ENCODE measurements around the gene DISC1.
A peak's percentile ranks its signal among the peaks of the same experiment; 100 is the strongest.
"Not testable (repeated sequence)": the region's sequence is repeated elsewhere in the genome, so short reads cannot be mapped to it uniquely, and the experiment has no call there.

The DISC1 gene

DNA sequence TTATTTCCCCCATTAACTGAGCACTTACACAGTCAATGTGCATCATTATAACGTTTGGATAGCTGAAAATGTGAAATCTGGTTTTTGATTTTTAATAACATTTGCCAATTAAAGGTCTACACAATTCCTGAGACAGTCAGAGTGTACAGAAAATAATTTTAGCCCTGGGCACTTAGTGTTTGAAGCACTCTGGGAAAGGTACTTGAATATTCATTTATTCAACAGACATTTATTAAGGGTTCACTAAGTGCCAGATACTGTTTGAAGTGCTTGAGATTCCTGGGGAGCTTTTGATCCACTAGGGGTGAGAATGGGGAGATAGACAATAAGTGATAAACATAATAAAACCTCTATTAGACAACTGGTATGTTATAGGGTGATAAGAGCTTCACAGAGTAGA, 141.8 kb downstream of the DISC1 start:
- DNase-seq (ENCODE audit: low read depth, low spot score) = no peak

DNA sequence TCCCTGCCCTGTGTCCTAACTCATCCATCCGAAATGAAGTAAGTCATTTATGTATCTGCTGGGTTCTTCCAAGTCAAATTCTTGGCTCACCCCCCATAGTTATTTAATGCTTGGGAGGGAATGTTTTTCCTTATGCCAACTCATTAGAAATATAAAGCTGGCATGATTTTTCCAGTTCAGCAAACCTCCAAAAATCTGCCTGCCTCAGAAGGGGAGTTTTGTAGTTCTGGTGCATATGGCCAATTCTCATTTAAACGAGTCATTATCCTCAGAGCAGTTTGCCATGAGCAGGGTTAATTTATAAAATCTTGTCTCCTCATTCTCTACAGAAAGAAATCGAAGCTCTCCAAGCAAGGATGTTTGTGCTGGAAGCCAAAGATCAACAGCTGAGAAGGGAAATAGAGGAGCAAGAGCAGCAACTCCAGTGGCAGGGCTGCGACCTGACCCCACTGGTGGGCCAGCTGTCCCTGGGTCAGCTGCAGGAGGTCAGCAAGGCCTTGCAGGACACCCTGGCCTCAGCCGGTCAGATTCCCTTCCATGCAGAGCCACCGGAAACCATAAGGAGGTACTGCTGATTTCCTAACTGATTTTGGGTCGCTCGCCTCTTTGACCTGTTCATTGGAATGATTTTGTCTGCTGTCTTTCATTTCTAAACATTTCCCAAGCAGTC, 144.1 kb downstream of the DISC1 start:
- DNase-seq (ENCODE audit: low read depth, low spot score) = no peak

- DNase-seq (ENCODE audit: low read depth, low spot score) = no peak
Measured at GRCh38 chr1:231774719-231775335, 148.2 kb downstream of the DISC1 start.

- DNase-seq (ENCODE audit: low read depth, low spot score) = no peak
Measured at GRCh38 chr1:231776010-231776756, 149.6 kb downstream of the DISC1 start.

- DNase-seq (ENCODE audit: low read depth, low spot score) = no peak
Measured at GRCh38 chr1:231776757-231777062, 150.1 kb downstream of the DISC1 start.

- DNase-seq (ENCODE audit: low read depth, low spot score) = no peak
Measured at GRCh38 chr1:231778009-231778719, 151.6 kb downstream of the DISC1 start.

- no peak for DNase-seq (ENCODE audit: low read depth, low spot score)
Measured at GRCh38 chr1:231779081-231779480, 152.5 kb downstream of the DISC1 start.

DNA sequence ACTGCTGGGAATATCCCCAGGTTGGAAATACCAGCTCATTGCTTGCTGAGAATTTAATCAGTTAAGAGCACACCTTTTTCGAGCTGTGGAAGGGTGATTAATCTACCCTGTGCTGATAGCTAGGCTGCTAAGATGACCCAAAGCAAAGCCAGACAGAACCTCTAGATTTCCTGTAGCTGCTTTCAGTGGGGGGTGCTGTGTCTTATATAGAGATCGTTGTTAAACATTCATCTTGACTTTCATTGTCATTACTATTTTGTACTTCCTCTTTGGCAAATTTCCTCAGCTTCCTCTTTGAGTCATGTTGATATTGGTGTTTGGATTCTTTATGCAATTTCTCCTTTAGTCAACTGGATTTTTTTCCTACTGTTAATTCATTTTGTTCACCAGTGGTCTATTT, 155.3 kb downstream of the DISC1 start:
- DNase-seq (ENCODE audit: low read depth, low spot score) = no peak

DNA sequence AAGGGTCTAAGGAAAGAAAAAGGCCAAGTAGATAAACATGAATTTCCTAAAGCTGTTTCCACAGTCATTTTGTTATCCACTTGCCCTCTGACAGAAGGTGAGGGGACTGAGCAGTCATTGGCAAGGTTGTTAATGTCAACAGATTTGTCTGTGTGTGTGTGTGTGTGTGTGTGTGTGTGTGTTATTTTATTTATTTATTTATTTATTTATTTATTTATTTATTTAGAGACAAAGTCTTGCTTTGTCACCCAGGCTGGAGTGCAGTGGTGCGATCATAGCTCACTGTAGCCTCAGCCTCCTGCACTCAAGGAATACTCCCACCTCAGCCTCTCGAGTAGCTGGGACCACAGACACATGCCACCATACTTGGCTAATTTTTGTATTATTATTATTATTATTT, 158.5 kb downstream of the DISC1 start:
- DNase-seq (ENCODE audit: low read depth, low spot score) = not testable (repeated sequence)

DNA sequence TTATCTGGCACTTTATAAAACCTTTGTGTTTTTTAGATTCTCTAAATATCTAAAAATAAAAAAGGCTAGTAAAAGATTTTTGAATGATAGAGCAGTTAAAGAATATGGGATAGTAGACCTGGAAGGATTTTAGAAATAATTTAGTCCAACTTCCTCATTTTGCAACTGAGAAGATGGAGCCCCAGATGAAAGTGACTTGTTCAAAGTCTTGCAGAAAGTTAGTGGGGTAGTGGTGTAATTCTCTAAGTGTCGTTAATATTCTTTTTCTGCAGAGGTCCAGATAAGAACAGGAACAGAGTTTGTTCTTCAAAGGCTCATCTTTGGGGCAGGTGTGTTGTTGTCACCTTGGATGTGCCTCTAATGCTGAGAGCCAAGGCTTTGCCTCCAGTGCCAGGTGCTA, 159.5 kb downstream of the DISC1 start:
- DNase-seq (ENCODE audit: low read depth, low spot score) = no peak

DNA sequence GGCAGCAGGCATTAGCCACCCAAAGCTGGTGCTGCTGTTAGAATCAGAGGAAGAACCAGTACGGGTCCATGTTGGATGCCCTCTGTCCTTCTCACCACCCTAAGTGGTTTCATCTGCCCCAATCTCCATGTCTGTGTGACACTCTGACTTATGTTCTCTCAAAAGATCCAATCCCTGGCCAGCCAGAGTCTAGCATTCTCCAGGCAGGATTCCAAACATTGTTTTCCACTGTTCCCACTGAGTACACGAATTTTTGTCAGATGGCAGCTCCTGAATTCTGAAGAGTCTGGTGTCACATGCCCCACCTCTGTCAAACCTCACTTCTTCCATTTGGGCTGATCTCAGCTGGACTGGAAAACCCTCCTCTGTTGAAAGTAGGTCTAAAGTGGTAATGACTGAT, 166.0 kb downstream of the DISC1 start:
- DNase-seq (ENCODE audit: low read depth, low spot score) = no peak

DNA sequence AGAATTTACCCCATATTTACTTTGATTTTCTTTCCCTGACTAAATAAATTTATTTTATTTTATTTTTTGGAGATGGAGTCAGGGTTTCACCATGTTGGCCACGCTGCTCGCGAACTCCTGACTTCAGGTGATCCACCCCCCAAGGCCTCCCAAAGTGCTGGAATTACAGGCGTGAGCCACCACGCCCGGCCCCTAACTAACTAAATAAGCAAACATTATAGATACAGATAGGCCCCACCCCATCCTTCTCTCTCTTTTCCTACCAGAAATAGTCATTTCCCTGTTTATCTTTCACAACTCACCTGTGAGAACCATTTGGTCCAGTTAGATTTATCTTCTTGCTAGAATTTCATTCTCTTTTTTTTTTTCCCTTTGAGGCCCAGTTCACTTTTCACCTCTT, 167.3 kb downstream of the DISC1 start:
- no peak for DNase-seq (ENCODE audit: low read depth, low spot score)

DNA sequence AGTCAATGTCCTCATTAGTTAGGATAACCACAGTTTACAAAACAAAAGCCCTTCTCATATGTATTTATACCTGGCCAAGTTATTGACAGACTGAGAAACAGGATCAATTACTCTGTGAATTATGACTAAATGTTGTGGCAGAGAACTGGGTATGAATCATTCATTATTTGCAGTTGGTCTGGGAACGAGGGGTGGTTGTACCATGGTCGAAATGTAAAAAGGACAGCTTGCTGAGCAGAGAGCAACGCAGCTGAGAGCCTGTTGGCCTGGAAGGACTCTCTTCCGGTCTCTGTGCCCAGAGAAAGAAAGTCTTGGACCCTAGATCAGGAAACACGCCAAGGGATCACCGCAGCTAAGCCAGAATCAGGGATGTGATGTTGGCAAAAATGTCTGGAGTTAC, 169.6 kb downstream of the DISC1 start:
- DNase-seq (ENCODE audit: low read depth, low spot score) = no peak

- no peak for DNase-seq (ENCODE audit: low read depth, low spot score)
Measured at GRCh38 chr1:231799363-231799986, 172.9 kb downstream of the DISC1 start.

DNA sequence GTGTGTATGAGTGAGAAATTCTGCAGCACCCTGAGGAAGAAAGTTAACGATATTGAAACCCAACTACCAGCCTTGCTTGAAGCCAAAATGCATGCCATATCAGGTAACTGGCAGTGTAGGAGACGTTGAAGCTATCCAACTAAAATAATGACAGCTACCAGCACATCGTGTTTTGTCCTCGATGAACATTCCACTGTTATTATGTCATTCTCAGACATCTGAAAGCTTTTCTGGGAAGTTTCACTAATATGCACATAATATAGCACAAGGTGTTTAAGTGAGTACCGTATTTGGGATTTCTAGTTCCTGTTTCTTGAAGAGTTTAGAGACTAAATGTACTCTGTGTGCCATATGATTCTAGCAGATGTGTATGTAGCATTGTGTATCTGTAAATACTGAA, 173.5 kb downstream of the DISC1 start:
- no peak for DNase-seq (ENCODE audit: low read depth, low spot score)

- no peak for DNase-seq (ENCODE audit: low read depth, low spot score)
Measured at GRCh38 chr1:231801042-231801585, 174.5 kb downstream of the DISC1 start.

- no peak for DNase-seq (ENCODE audit: low read depth, low spot score)
Measured at GRCh38 chr1:231803353-231803752, 176.8 kb downstream of the DISC1 start.

DNA sequence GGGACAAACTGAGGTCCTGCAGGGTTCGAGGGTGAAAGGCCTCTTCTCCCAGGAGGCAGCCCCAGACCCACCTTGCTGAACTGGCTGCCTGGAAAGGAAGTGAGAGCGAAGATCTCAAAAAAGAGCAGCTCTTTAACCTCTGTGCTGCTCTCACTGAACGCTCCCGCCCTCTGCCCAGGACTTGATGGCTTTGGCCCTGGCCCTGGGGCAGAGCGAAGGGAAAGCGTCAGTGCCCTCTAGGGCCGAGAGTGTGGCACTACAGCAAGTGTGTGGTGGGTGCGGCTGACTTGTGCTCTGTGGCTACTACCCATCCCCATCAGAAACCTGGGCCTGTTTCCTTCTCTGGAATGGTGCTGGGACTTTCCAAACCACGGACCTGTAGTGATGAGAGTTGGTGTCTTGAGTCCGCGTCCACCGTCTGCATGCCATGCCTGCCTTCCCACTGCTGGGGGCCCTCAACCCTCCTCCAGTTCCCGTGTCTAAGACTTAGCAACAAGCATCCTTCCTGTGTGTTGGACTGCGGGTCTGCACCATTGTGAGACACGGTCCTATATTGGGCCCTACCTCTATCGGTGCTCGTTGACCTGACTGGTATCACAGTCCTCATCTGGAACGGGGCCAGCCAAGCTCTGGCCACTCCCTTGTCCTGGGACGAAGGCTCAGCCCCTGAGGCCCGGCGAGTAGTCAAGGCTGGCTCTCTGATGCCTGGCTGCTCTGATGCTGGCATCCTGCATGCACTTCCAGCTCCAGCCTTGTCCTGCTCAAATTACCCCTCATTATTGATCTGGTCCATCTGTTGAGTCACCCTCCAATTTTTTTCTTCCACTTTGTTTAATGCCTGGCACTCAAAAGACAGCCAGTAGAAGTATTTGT, 180.3 kb downstream of the DISC1 start:
- peak; percentile 54 for DNase-seq (ENCODE audit: low read depth, low spot score)

GRCh38 chr1:231807541-231807940, 181.0 kb downstream of the DISC1 start:
- no peak for DNase-seq (ENCODE audit: low read depth, low spot score)

DNA sequence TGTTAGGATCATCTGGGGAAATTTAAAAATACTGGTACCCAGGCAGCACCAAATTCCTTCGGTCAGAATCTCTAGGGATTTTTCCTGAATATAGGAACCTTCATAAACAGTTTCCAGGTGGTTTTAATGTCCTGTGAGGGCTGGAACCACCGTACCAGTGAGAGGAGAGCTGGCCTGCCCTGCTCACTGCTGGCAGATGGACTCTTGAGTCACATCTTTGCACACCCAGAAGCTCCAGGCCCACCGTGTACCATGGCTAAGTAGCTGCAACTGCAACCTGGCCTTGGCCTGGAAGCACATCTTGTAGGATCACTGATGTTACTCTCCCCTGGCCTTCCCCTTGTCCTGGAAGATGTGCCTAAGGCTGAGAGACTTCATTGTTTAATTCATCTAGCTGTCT, 181.5 kb downstream of the DISC1 start:
- DNase-seq (ENCODE audit: low read depth, low spot score) = no peak

GRCh38 chr1:231808990-231809389, 182.4 kb downstream of the DISC1 start:
- DNase-seq (ENCODE audit: low read depth, low spot score) = no peak
